SK-N-SH (cell line): Measurements from ENCODE around the gene KCNH8.

Source experiments
- CHD2 ChIP-seq: fragments of 150-350 bp; IDR thresholded peaks from 2 replicates; pipeline ENCODE4 v1.6.1; 2018; ENCODE audit warnings: low read length; ENCODE audit not compliant: partially characterized antibody
- CTCF ChIP-seq: fragments of 200-600 bp; sonication (generic); IDR thresholded peaks from 2 replicates; pipeline ENCODE4 v1.6.1; 2017; ENCODE audit warnings: antibody characterized with exemption, mild to moderate bottlenecking, moderate library complexity
- EP300 ChIP-seq, 2 experiments: IDR thresholded peaks; 2 replicates each; pipeline versions ENCODE4 v1.4.0 to v1.6.1; 2012; ENCODE audit warnings: borderline replicate concordance in 1 of 2, low read depth in 1 of 2, low read length in 1 of 2
- EZH2phosphoT487 ChIP-seq: fragments of 200-600 bp; sonication (generic); IDR thresholded peaks from 2 replicates; pipeline ENCODE4 v1.6.1; 2017; ENCODE audit warnings: low read depth, mixed run types, mild to moderate bottlenecking, antibody characterized with exemption, moderate library complexity, borderline replicate concordance
- IRF3 ChIP-seq: fragments of 150-350 bp; IDR thresholded peaks from 2 replicates; pipeline ENCODE4 v1.6.1; 2016; ENCODE audit warnings: mild to moderate bottlenecking, low read depth, low read length
- NFIC ChIP-seq: IDR thresholded peaks from 2 replicates; pipeline ENCODE4 v1.4.0; 2012; ENCODE audit warnings: borderline replicate concordance
- PBX3 ChIP-seq: IDR thresholded peaks from 2 replicates; pipeline ENCODE4; 2012
- POLR2AphosphoS5 ChIP-seq: IDR thresholded peaks from 2 replicates; pipeline ENCODE4 v1.6.1; 2012; ENCODE audit warnings: low read depth, low read length
- REST ChIP-seq: IDR thresholded peaks from 2 replicates; pipeline ENCODE4 v1.6.1; 2012; ENCODE audit warnings: mild to moderate bottlenecking, low read depth, low read length, moderate library complexity
- SIN3A ChIP-seq: IDR thresholded peaks from 2 replicates; pipeline ENCODE4 v1.6.1; 2012; ENCODE audit warnings: low read depth, mild to moderate bottlenecking, low read length, moderate library complexity, borderline replicate concordance
- TAF1 ChIP-seq: IDR thresholded peaks from 2 replicates; pipeline ENCODE4 v1.6.1; 2012; ENCODE audit warnings: low read depth, mild to moderate bottlenecking, low read length, moderate library complexity, borderline replicate concordance
- YY1 ChIP-seq: IDR thresholded peaks from 2 replicates; pipeline ENCODE4 v1.4.0; 2012; ENCODE audit warnings: low read depth, mild to moderate bottlenecking

GRCh38 chr3:19399356-19399755 is 251.0 kb downstream of the KCNH8 start:
- TF ChIP-seq CTCF, result no peak
- TF ChIP-seq SIN3A, result no peak
- no peak for TF ChIP-seq REST
- no peak for TF ChIP-seq EZH2phosphoT487
- TF ChIP-seq IRF3, result no peak
- no peak for TF ChIP-seq POLR2AphosphoS5
- TF ChIP-seq EP300 (IDR thresholded peaks at IDR 0.05; ENCODE audit: borderline replicate concordance in 1 of 2, low read depth in 1 of 2, low read length in 1 of 2), result no peak
- TF ChIP-seq PBX3, result no peak
- no peak for TF ChIP-seq YY1
- no peak for TF ChIP-seq NFIC
- TF ChIP-seq CHD2, result no peak
- TF ChIP-seq TAF1, result no peak
